SIG-M5 treated with dmso at 0.1 percent for 504 hours (cell line): ENCODE results near the gene GPR153.

ENCODE experiments used
- DNase-seq: peaks from one replicate; lab custom pipeline; 2025; ENCODE audit not compliant: unreplicated experiment; lab: John Stamatoyannopoulos, UW

GPR153 gene

DNA sequence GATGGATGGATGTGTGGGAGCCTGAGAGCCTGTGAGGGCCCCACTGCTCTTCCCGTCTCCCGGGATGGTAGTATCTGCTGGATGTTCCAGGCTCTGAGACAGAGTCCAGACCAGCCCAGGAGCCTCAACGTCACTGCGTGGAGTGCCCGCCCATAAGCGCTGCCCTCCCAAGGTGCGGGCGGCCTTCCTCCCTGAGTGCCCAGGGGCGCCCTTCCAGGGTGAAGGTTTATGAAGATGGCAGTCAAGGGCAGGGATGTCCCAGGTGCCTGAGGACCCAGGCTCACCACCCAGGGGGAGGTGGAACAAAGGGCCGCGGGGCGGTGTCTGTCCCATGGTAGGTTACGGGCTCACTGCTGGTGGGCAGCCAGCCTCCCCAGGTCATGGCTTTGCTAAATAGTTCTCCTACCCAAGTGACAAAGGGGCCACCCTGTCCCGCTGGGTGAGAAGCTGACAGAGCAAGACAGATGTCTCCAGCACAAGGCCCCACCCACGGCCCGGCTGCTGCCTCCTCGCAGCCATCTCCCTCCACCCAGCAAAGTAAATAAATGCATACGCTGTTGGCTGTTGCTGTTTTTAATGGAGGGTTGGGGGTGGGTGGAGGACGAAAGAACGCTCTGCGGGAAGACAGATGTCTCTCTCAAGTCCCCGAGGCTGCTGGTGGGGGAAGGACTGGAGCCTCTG is 9.0 kb upstream of the GPR153 start:
- no peak for DNase-seq

GRCh38 chr1:6269296-6269695 is 8.4 kb upstream of the GPR153 start:
- DNase-seq: no peak

- DNase-seq: no peak
Measured at GRCh38 chr1:6268415-6268814, 7.5 kb upstream of the GPR153 start.

- DNase-seq: no peak
Measured at GRCh38 chr1:6267686-6268322, 6.9 kb upstream of the GPR153 start.

GRCh38 chr1:6266641-6267040 is 5.7 kb upstream of the GPR153 start:
- DNase-seq: no peak

- no peak for DNase-seq
Measured at GRCh38 chr1:6265151-6265550, 4.3 kb upstream of the GPR153 start.

DNA sequence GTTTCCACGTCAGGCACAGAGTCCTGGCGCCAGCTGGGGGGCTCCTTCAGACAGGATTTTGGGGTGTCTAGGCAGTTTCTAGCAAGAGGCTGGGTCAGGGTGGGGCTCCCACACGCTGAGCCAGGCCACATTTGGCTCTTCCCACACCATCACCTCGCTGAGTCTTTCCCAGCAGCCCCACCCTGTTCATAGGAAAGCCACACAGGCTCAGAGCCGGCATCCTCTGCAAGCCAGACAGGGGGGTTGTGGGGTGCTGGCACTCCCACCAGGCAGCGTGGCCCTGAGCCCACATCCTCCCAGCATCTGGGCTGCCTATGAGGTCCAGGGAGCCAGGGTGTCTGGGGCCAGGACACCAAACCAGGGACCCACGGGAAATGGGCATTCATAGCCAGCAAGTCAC is 2.8 kb upstream of the GPR153 start:
- no peak for DNase-seq

GRCh38 chr1:6262555-6263420 is 1.9 kb upstream of the GPR153 start:
- no peak for DNase-seq

GRCh38 chr1:6261615-6261995 is 707 bp upstream of the GPR153 start:
- DNase-seq: no peak

DNA sequence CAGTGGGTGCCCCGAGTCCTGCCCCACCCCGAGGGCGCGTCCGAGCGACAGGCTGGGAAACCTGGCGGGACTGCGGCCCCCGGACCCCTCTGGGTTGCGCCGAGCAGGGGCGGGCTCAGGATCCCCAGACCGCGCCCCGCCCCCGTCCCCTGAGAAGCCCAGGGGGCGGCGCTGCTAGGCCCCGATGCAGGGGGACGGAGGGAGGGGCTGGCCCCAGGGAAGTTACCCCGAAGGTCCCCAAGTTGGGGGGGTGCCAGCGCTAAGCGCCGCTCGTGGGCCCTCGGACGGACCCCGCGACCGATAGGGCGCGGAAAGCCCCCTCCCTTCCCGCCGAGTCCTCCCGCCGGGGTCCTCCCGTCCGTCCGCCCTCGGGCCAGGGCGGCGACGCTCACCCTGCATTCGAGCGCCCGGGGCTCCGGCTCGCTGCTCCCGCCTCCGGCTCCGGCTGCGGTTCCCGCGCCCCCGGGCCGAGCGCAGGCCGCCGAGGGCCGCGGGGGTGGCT is 414 bp downstream of the GPR153 start:
- peak; percentile 28 for DNase-seq

DNA sequence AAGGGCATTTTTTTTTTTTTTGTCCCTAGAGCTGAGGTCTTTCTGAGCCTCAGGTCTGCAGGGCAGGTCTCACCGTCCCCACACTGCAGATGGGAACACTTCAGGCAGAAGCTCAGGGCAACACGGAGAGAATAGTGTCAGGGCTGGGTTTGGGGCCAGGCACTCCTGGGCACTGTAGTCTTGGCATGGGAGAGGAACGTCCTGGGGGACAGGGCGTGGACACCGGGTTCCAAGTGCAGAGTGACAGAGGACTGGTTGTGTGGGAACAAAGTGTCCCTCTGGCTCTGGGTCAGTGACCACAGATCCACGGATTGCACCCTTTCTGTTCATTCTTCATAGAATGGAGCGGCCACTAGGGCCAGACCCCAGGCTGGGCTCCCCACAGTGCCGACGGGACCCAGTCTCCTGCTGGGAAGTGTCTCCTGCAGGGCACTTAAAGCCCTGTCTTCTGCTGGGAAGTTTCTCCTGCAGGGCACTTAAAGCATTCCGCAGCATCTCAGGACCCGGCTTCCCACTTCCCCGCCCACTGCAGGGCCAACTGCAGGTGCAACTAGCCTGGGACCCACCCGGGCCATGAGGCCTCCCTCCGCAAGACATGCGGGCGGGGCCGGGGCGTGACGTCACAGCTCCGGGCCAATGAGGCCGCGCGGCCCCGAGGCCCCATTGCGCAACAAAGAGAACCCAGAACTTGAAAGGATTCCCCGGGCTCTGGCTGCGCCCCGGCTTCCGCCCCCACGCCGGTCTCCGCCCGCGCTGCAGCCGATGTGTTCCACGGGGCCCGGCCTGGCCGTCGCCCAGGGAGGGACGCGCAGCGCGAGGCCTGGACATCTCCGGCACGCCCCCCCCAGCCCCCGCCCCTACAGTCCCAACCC is 1.2 kb downstream of the GPR153 start:
- DNase-seq: peak; percentile 73

DNA sequence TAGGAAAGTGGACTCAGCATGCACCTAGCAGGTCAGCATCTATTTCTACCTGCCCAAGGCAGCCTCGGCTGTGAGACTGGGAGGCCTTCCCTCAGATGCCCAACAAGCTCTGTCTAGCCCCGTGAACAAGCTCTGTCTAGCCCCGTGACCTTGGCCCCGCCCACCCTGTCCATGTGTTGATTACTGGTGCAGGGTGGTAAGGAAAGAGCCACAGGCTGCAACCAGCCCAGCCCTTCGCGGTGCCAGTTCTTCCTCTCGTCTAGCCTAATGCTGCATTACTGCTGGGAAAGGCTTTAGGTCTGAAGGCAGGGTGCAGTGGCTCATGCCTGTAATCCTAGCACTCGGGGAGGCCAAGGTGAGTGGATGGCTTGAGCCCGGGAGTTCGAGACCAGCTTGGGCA is 2.2 kb downstream of the GPR153 start:
- no peak for DNase-seq

DNA sequence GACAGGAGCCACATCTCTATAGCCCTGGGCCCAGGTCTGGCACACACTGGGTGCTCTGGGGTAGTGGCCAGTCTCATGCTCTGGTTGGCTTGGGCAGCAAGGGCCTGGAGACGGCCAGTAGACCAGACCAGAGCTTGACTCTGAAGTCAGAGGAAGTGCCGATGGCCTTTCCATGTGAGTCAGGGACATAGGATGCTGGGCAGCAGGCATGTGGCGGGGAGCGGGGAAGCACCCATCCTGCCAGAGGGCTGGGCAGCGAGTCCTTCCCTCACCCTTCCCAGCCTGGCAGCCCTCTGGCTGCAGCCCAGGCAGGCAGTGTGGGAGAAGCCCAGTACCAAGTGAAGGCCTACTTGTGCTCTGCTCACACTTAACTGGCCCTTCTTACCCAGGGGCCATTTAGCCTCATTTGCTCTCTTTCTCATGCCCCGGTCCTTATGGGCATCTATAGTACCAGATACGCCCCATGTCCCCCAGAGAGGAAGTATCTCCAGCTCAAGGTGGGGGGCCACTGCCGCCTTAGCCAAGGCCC is 3.3 kb downstream of the GPR153 start:
- DNase-seq: no peak

GRCh38 chr1:6256645-6257044 is 4.3 kb downstream of the GPR153 start:
- DNase-seq: no peak

DNA sequence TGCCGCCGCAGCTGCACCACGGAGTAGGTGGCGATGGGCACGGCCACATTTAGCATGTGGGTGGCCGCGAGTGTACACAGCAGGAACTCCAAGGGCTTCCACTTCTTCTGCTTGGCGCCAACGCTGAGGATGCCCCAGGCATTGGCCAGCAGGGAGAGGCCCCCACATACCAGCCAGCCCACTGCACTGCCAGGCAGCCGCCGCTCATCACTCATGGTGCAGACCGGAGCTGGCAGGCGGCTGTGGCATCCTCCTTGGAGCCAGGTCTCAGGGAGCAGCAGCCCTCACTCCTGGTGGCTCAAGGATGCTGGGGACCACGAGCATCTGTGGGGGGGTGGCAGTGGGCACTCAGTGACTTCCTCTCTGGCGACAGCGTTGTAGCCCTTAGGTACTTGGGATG is 6.2 kb downstream of the GPR153 start:
- no peak for DNase-seq

DNA sequence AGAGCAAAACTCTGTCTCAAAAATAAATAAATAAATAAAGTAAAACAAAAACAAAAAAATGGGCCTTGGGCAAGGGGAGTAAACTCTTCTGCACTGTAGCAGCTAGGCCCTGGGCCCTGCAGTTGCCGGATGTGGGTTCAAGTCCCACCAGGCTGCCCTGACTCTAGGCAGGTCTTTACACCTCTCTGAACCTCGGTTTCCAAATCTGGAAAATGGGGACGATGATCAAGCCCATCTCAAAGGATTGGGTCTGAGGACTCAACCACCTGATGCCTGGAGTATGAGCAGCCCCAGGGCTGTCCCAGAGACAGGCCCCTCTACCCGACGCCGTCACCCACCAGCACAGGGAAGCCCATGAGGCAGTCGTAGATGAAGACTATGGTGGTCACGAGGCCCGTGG is 7.5 kb downstream of the GPR153 start:
- DNase-seq: no peak

- no peak for DNase-seq
Measured at GRCh38 chr1:6252374-6252710, 8.6 kb downstream of the GPR153 start.

DNA sequence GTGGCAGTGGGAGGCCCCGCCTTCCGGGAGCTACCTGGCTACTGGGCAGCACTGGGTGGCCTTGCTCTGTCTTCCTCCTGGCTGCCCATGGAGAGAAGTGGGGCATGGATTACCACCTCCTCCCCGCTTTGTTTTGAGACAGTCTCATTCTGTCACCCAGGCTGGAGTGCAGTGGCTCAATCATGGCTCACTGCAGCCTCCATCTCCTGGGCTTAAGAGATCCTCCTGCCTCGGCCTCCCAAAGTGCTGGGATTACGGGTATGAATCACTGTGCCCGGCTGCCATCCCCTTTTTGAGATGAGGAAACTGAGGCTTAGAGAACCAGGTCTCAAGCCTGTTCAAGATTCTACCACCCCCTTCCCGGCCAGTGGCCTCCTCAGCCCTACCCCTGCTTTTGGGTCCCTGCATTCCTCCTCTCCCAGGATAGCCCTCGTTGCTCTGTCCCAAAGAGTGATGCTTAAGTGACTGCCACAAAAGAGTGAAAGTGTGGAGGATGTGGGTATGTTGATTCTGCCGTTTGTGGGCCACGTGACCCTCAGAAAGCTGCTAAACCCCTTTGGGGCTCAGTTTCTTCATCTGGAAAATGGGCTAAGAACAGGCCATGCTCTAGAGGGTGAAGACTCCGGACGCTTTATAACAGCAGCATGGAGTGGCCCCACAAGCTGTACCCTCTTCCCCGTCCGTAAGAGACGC is 9.1 kb downstream of the GPR153 start:
- no peak for DNase-seq

- DNase-seq: no peak
Measured at GRCh38 chr1:6251233-6251632, 9.7 kb downstream of the GPR153 start.
